Hematopoietic multipotent progenitor cell treated with erythropoietin and hydrocortisone succinate and interleukin-3 and kit ligand, for 6 days (in vitro differentiated cells): Measurements from ENCODE around the gene FLT1.

Source experiments
- DNase-seq: peaks from one replicate; pipeline ENCODE4 v3.0.0-alpha.2; 2015

FLT1 gene

GRCh38 chr13:28451482-28452217, 43.3 kb downstream of the FLT1 start:
- no peak for DNase-seq

DNA sequence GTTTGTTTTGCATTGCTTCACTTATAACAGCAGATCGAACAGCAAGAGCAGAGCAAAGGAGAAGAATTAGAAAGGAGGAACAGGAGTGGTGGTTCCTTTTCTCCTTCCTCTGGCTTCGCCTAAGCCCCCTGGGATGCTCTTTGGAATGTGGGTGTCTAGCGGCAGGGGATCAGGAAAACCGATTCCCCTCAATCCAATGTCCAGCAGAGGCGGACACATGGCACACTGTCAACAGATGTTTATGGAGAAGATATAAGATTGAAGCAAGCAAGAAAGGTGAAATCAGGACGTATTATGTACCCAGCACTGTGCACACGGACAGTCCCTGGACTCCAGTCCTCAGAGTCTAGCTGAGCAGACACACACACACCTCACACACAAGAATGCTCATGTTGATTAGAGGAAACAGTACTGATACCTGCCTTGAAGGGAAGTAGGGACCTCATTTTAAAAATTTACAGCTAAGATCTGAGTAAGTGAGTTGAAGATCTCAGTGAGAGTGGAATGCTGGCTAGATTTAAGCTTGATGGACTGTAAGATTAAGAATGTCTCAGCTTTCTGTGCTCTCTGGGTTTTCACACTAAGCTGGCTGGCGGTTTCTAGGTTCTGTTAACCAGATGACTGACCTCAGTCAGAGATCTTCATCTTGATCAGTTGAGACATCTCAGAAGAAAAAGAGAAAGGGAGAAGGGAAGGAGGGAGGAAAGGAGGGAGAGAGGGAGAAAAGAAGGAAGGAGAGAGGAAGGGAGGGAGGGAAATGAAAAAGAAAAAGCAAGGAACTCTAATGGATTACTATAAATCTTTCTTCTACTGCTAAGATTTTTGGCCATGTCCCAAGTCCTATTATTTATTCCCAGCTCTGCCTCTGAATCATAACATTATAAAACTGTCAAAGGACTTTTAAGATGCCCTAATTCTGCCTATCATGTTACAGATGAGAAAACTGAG, 44.8 kb downstream of the FLT1 start:
- no peak for DNase-seq

DNA sequence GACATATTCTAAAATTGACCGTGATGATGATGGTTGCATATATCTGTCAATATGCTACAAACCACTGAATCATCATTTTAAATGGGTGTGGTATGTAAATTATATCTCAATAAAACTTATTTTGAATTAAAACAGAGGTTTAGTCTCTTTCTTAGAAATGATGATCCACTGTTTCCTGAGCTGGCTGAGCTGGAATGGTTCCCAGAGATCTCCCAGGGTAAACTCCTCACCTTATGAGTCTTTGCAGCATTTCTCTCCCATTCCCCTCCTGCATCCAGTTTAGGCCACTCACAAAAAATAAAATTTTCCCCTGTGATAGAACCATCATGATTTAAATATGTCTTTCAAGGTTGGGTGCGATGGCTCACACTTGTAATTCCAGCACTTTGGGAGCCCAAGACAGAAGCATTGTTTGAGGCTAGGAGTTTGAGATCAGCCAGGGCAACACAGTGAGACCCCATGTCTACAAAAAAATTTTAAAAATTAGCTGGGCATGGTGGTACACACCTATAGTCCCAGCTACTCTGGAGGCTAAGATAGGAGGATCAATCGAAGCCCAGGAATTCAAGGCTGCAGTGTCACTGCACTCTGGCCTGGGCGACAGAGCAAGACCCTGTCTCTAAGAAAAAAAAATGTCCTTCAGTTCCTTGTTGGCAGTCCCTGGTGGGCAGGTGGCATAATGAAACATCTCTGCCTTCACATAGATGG, 46.1 kb downstream of the FLT1 start:
- no peak for DNase-seq

DNA sequence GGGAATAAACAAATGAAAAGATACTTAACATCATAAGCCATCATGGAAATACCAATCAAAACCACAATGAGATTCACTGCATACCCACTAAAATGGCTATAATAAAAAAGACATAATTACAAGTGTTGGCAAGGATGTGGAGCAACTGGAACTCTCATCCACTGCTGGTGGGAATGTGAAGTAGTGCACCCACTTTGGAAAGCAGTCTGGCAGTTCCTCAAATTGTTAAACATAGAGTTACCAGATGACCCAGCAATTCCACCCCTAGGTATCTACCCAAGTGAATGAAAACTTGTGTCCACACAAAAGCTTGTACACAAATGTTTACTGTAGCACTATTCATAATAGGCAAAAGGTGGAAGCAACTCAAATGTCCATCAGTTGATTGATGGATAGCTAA, 46.9 kb downstream of the FLT1 start:
- no peak for DNase-seq

DNA sequence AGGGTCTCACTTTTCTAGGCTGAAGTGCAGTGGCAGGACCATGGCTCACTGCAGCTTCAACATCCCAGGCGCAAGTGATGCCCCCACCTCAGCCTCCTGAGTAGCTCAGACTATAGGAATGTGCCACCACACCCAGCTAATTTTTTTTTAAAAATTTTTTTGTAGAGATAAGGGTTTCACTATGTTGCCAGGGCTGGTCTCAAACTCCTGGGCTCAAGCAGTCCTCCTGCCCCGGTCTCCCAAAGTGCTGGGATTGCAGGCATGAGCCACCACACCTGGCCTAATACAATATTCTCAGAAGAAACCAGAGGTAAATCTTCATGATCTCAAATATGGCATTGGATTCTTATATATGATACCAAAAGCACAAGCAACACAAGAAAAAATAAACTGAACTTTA, 47.7 kb downstream of the FLT1 start:
- DNase-seq = no peak

- no peak for DNase-seq
These were observed 52.1 kb downstream of the FLT1 start for GRCh38 chr13:28442839-28443238.

GRCh38 chr13:28441529-28441928, 53.4 kb downstream of the FLT1 start:
- no peak for DNase-seq

- no peak for DNase-seq
These were observed 54.0 kb downstream of the FLT1 start for GRCh38 chr13:28440774-28441504.

DNA sequence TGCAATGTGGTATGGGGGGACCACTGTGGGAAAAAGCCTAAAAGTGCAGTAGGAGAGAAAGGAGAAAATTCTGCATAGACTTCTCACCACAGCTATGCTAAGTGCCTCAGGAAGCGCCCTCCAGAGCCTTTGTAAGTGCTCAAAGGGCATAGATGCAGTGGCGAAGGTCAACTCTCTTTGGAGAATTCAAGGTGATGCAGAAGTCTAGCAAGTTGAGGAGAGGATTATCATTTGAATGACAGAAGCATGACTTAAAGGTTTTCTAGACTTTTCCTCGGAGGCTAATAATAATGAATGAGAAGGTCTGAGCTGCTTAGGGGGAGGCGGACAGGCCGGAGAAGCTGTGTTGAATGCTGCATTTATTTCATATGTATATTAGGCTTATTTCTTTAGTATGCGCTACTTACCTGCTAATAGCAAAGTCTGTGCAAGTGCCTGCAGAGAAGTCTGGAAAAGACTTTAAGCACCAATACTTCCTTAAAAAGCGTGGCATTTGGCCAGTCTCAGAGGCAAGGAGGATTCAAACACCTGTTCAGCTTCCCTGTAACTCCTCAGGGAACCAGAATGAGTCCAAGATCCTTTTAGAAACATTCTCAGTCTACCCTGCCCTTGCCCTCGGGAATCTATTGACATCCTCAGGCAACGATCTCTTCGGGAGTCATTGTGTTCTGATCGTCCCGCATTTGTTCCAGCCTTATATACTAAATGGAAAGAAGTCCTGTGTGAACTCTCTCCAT, 56.2 kb downstream of the FLT1 start:
- DNase-seq = no peak

GRCh38 chr13:28438067-28438466, 56.9 kb downstream of the FLT1 start:
- no peak for DNase-seq

DNA sequence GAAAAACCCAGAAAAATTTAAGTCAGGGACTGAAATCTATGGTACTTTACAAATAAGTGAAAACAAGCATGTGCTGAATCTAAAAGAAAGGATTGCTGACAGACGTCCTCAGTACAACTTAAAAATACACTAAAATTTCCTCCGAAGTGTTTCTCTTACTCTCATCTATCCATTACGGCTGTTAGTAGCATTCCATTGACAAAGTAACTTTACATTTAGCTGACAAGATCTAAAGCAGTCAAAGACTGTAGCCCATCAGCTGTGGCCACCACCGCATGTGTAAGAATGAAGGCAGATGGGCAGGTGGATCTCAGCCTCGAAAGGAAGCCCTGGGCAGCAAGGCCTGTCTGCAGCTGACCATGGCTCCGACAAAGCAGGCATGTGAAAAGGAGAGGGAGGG, 59.0 kb downstream of the FLT1 start:
- no peak for DNase-seq

DNA sequence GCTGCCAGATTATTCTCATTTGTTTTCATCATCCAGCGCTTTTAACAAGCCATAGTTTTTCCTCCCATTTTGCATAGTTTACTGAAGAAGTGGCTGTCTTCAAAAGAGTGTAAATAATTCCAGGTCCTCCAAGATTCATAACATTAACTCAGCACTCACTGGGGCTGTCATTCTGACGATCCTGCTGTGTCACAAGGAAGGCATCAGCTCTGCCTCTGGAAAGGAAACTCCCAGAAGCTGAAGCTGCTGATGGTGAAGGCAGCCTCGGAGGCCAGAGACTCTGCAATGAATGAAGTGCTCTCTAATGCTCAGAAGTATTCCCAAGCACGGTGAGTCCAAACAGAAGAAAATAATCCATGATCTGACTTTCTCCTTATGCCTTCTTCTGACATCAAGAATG, 60.0 kb downstream of the FLT1 start:
- no peak for DNase-seq

- no peak for DNase-seq
These were observed 61.9 kb downstream of the FLT1 start for GRCh38 chr13:28432816-28433560.

DNA sequence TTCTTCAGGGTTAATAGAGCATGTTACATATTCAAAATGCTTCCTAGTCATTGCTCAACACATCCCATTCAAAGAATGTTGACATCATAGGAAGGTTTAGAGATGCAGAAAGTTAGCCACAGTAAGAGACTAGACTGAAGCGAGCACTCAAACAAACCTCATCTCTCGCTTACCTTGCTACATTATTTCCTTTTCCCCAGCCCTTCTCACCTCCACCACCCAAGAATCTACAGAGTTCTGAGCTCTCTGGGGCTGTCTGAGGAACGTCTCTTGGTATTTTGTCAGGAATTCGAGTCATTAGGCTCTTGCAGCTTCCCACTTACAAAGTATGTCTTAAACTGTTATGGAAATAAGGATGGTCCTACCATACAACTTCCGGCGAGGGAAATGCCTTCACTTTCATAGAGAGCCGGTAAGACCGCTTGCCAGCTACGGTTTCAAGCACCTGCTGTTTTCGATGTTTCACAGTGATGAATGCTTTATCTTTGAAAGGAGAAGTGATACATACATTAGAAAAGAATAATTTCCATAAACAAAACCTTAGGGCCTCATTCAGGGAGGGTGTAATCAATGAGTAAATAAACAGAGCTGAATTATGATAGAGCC, 65.1 kb downstream of the FLT1 start:
- DNase-seq = no peak

- DNase-seq = no peak
These were observed 65.8 kb downstream of the FLT1 start for GRCh38 chr13:28429096-28429495.

DNA sequence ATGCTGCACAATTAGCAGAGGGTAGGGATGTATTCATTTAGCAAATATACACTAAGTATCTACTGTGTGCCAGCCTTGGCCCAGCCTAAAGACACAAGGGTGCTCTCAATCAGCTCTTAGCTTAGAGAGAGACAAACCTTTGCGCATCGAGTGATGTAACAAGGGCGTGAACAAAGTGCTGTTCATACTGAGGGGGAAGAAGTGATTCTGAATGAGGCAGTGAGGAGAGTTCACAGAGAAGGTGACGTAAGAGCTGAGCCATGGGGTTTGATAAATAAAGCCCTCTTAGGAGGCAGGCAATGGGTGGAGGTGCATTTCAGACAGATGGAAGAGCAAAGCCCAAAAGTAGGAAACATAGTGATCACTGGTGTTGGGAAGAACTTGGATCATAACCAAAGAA, 68.5 kb downstream of the FLT1 start:
- DNase-seq = no peak

DNA sequence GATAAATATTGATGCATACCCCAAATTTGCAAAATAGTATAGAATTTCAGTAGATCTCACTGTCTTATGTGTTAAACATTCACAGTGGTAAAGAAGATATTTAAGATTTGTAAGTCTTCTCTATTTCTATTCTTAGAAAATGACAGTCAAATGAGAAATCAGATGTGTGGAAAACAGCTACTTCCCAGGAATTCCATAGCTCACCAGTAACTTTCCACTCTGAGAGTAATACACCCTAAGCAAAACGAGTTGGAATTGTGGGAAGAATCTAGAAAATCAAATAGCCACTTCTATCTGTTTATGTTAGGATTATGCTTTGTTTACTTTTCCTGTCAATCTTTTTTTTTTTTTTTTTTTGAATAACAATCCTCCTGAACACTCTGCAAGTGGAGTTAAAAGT, 69.1 kb downstream of the FLT1 start:
- no peak for DNase-seq

DNA sequence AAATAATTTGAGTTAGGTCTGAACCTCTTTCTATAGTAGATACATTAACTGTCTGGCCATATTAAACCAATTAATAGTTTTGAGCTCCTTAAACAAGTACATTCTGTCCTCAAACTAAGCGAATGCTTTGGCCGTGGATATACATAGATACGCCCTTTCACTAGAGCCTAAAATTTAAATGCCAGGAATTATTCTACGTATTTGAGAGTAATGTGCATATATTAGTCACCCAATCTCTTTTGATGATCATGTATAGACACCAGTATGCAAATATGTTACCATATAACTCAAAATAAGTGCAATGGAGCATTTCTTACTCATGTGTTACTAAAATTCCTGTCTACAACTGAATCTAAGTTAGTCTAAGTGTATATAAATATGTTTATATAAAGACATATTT, 70.4 kb downstream of the FLT1 start:
- DNase-seq = no peak

GRCh38 chr13:28423010-28423409, 71.9 kb downstream of the FLT1 start:
- DNase-seq = peak; percentile 67

- DNase-seq = no peak
These were observed 73.1 kb downstream of the FLT1 start for GRCh38 chr13:28421676-28422410.
